H1 (cell line): ENCODE measurements around the gene CLCN3. TPM values are rescaled to one million over a fixed set of nuclear protein-coding genes. Genes with fewer than 3 reads are reported as not detected.

Experiments
- ATF3 ChIP-seq: IDR thresholded peaks from 2 replicates; pipeline ENCODE4 v1.6.1; 2011; ENCODE audit warnings: low read depth, mild to moderate bottlenecking, low read length; ENCODE audit not compliant: insufficient read depth
- CEBPB ChIP-seq: IDR thresholded peaks from 2 replicates; pipeline ENCODE4 v1.6.1; 2012; ENCODE audit warnings: low read depth, low read length
- EP300 ChIP-seq, 2 experiments: IDR thresholded peaks; 1 replicate in 1 of 2; 2 replicates in 1 of 2; pipeline ENCODE4 v1.6.1; 2011 to 2012; ENCODE audit warnings: low read depth in 2 of 2, low read length in 2 of 2, mild to moderate bottlenecking in 2 of 2, borderline replicate concordance in 1 of 2, inconsistent platforms in 1 of 2, moderate library complexity in 1 of 2
- EZH2 ChIP-seq: fragments of 200-600 bp; sonication (generic); IDR thresholded peaks from 2 replicates; pipeline ENCODE4 v1.7.1; 2012; ENCODE audit warnings: low read depth, mild to moderate bottlenecking, moderate library complexity, low read length, inconsistent platforms; ENCODE audit not compliant: severe bottlenecking
- RNF2 ChIP-seq: fragments of 200-900, 300-1000 bp; sonication (generic); IDR thresholded peaks from 2 replicates; pipeline ENCODE4 v1.7.1; 2016; ENCODE audit warnings: borderline replicate concordance, low read depth, mild to moderate bottlenecking, antibody characterized with exemption, low read length; ENCODE audit not compliant: poor library complexity, severe bottlenecking; ENCODE audit errors: missing control alignments
- SUZ12 ChIP-seq: fragments of 200-600 bp; sonication (generic); IDR thresholded peaks from 2 replicates; pipeline ENCODE4 v1.6.1; 2012; ENCODE audit warnings: mild to moderate bottlenecking, inconsistent platforms, low read length, moderate library complexity, mixed read lengths
- TCF12 ChIP-seq: IDR thresholded peaks from 2 replicates; pipeline ENCODE4 v1.6.1; 2011; ENCODE audit warnings: low read depth, mild to moderate bottlenecking, low read length
- polyA plus RNA-seq, 7 experiments: library from polyadenylated mRNA; depleted of rRNA in 3 of 7; stranded (reverse) in 5 of 7; unstranded in 2 of 7; fragments of >200 nt in 5 of 7; fragments of 200-250 nt in 2 of 7; gene quantifications; 1 replicate in 5 of 7; 2 replicates in 1 of 7; 4 replicates in 1 of 7; pipeline versions ENCODE4 v1.2.1 to v1.2.3, GENCODE V29; 2011 to 2013; ENCODE audit warnings: missing spikeins in 2 of 7, mixed read lengths in 2 of 7
- total RNA-seq: library from RNA; stranded (reverse); fragmentation: NEBNext Ultra II Directional; extraction: Animal tissue kit (Norgen Biotek cat#: 25700); gene quantifications from 2 replicates; pipeline ENCODE4 v1.2.1, GENCODE V29; 2021

The CLCN3 gene
- total and polyA plus RNA-seq, 2 of the 8 experiments (the other 6 are each of a cell fraction or from before 2014, with no cell fraction given), result 8.8 to 32.8 TPM

- TF ChIP-seq EZH2 (no peak), ATF3 (no peak), SUZ12 (no peak), CEBPB (no peak), TCF12 (no peak), RNF2 (no peak), EP300 (IDR thresholded peaks at IDR 0.05; ENCODE audit: borderline replicate concordance in 1 of 2, low read depth in 2 of 2, low read length in 2 of 2) (no peak)
Measured at GRCh38 chr4:169650227-169650936, 30.0 kb downstream of the CLCN3 start (continued).
